HEK293T (cell line): ENCODE measurements around the gene ACVR1B.

Experiments
- CTCF ChIA-PET: fragments of 350-600 bp; formaldehyde crosslinking; extraction: SDS; loops from one replicate; lab custom pipeline; 2021; ENCODE audit warnings: antibody characterized with exemption, inconsistent platforms; lab: Yijun Ruan, JAX
- POLR2A ChIA-PET: fragments of 350-600 bp; formaldehyde crosslinking; extraction: SDS; loops from one replicate; lab custom pipeline; 2020; ENCODE audit warnings: antibody characterized with exemption, inconsistent platforms; lab: Yijun Ruan, JAX
- DNase-seq: peaks from one replicate; pipeline ENCODE4 v3.0.0; 2012; ENCODE audit warnings: mixed read lengths; ENCODE audit errors: extremely low spot score
- ARNT ChIP-seq: fragments of 450-650 bp; IDR thresholded peaks from 2 replicates; pipeline ENCODE4 v1.6.1; 2017; ENCODE audit warnings: mild to moderate bottlenecking
- BHLHE40 ChIP-seq: fragments of 450-650 bp; IDR thresholded peaks from 2 replicates; pipeline ENCODE4 v1.6.1; 2016; ENCODE audit warnings: mild to moderate bottlenecking, moderate library complexity, borderline replicate concordance
- CTBP1 ChIP-seq: fragments of 450-650 bp; IDR thresholded peaks from 2 replicates; pipeline ENCODE4 v1.6.1; 2016; ENCODE audit warnings: borderline replicate concordance
- ELF4 ChIP-seq: fragments of 450-650 bp; IDR thresholded peaks from 2 replicates; pipeline ENCODE4 v1.6.1; 2017; ENCODE audit warnings: antibody characterized with exemption
- FOXA1 ChIP-seq: fragments of 450-650 bp; IDR thresholded peaks from 2 replicates; pipeline ENCODE4 v1.6.1; 2016; ENCODE audit warnings: mild to moderate bottlenecking
- FOXK2 ChIP-seq: fragments of 450-650 bp; IDR thresholded peaks from 2 replicates; pipeline ENCODE4 v1.6.1; 2016; ENCODE audit warnings: mild to moderate bottlenecking
- FOXM1 ChIP-seq: fragments of 450-650 bp; IDR thresholded peaks from 2 replicates; pipeline ENCODE4 v1.6.1; 2017; ENCODE audit warnings: mild to moderate bottlenecking, borderline replicate concordance
- HDGF ChIP-seq: fragments of 450-650 bp; IDR thresholded peaks from 2 replicates; pipeline ENCODE4 v1.6.1; 2017; ENCODE audit warnings: antibody characterized with exemption, borderline replicate concordance
- L3MBTL2 ChIP-seq: fragments of 450-650 bp; conservative IDR thresholded peaks from 2 replicates; pipeline ENCODE4 v1.6.1; 2016; ENCODE audit warnings: mild to moderate bottlenecking
- LEF1 ChIP-seq: fragments of 450-650 bp; IDR thresholded peaks from 2 replicates; pipeline ENCODE4 v1.6.1; 2017; ENCODE audit warnings: mild to moderate bottlenecking, borderline replicate concordance
- NFRKB ChIP-seq: fragments of 450-650 bp; IDR thresholded peaks from 2 replicates; pipeline ENCODE4 v1.6.1; 2016; ENCODE audit warnings: mild to moderate bottlenecking, moderate library complexity
- PKNOX1 ChIP-seq: fragments of 450-650 bp; IDR thresholded peaks from 2 replicates; pipeline ENCODE4 v1.6.1; 2016
- SP1 ChIP-seq: fragments of 450-650 bp; IDR thresholded peaks from 2 replicates; pipeline ENCODE4 v1.6.1; 2017
- SUZ12 ChIP-seq: fragments of 450-650 bp; IDR thresholded peaks from 2 replicates; pipeline ENCODE4 v1.6.1; 2016; ENCODE audit warnings: mild to moderate bottlenecking
- TARDBP ChIP-seq: fragments of 450-650 bp; IDR thresholded peaks from 2 replicates; pipeline ENCODE4 v1.6.1; 2016
- ZNF384 ChIP-seq: fragments of 450-650 bp; IDR thresholded peaks from 2 replicates; pipeline ENCODE4 v1.6.1; 2016

ACVR1B gene

DNA sequence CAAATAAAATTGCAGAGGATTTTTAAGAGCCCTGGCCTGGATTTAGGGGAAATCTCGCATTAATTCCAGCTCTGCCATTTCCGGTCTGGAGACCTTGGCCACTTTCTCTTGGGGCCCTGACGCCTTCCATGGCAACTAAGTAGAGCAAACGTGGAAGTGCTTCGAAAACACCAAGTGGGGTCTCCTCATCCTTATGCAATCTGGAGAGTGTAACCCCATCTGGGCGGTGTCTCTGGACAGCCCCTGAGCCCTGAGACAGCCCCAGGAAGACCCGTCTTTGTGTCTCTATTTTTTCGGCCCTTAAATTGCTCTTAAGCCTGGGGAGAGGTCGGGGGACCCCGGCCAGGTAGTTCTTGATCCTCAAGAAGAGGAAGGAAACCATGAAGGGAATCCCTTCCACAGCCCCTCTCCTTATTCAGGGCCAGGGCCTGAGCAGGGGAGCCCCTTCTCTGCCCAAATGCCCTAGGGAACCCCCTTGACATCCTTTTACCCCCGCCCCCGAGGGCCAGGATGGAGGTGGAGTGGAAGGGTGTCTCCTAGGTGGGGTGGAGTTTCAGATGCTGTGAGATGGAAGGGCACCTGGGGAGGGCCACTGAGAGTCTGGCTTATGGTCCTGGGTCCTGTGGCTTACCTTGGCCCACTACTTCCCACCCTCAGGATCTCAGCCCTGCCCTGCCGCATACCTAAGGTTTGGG lies 82.1 kb downstream of the ACVR1B start:
- ChIA-PET POLR2A (interaction anchor here (0.9 to 2.8 kb wide), 5 partner anchors 12 to 49 kb away, joined by 3 to 22 read pairs (median 7); partner anchors contain the start of genes ATG101 and NR4A1), CTCF (interaction anchor here (0.6 to 3.9 kb wide), 4 partner anchors 9 to 87 kb away, joined by 3 to 22 read pairs (median 4); no protein-coding TSS in a partner anchor)
- DNase-seq: no peak
- TF ChIP-seq NFRKB (no peak), LEF1 (no peak), BHLHE40 (no peak), FOXA1 (no peak), L3MBTL2 (0 out of 2 replicates have a peak, but pooled peaks have one; percentile 5), FOXK2 (no peak)

GRCh38 chr12:52035190-52035589 lies 83.7 kb downstream of the ACVR1B start:
- CTCF ChIA-PET: interaction anchor here (3.9 kb wide), 1 partner anchor 11 kb away, joined by 22 read pairs; no protein-coding TSS in a partner anchor
- no peak for TF ChIP-seq FOXK2
- no peak for TF ChIP-seq L3MBTL2
- TF ChIP-seq ELF4: no peak
- no peak for TF ChIP-seq SUZ12
- TF ChIP-seq TARDBP: no peak
- TF ChIP-seq NFRKB: no peak
- no peak for TF ChIP-seq CTBP1
- TF ChIP-seq LEF1: no peak
- TF ChIP-seq PKNOX1: no peak
- TF ChIP-seq ZNF384: no peak
- no peak for TF ChIP-seq HDGF
- TF ChIP-seq FOXM1: no peak
- TF ChIP-seq SP1: no peak
- no peak for TF ChIP-seq ARNT
- TF ChIP-seq FOXA1: no peak
- TF ChIP-seq BHLHE40: no peak
- POLR2A ChIA-PET: no interaction called here
- DNase-seq: no peak

GRCh38 chr12:52035926-52036325 lies 84.4 kb downstream of the ACVR1B start:
- POLR2A ChIA-PET: interaction anchor here (1.3 kb wide), 1 partner anchor 10 kb away, joined by 3 read pairs; no protein-coding TSS in a partner anchor
- no peak for TF ChIP-seq ELF4
- no peak for TF ChIP-seq ZNF384
- TF ChIP-seq PKNOX1: no peak
- no peak for TF ChIP-seq LEF1
- TF ChIP-seq SUZ12: no peak
- TF ChIP-seq ARNT: no peak
- TF ChIP-seq FOXA1: no peak
- TF ChIP-seq BHLHE40: no peak
- TF ChIP-seq HDGF: no peak
- no peak for TF ChIP-seq FOXK2
- TF ChIP-seq FOXM1: no peak
- TF ChIP-seq SP1: no peak
- CTCF ChIA-PET: no interaction called here
- no peak for DNase-seq

DNA sequence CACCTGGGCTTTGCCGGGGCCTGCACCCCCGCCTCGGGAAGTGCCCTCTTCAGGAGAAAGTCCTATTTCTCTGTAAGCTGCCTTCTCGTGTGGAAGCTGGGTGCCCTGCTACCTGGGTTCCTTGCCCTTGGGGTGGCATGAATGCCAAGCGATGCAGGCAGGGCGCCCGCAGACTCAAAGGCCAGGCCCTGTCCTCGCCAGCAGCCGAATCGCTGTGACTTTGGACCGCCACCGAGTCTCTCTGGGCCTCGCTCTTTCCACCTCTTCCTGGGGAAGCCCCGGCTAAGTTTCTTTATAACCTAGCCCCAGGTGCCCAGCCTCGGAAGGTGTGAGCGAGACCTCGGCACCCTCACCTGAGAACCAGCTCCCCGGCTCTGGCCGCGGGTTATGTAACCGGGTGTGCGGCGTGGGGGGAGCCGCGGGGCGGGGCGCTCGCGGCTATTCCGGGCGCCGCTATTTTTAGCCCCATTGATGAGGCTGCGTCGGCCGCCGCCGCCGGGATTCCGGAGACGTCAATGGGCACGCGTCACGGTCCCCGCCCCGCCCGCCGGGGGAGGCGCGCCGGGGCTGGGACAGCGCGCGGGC lies 85.2 kb downstream of the ACVR1B start:
- POLR2A ChIA-PET: interaction anchor here (0.8 to 1.8 kb wide), 4 partner anchors 9 to 33 kb away, joined by 3 to 4 read pairs (median 3); partner anchors contain the start of gene ATG101
- CTCF ChIA-PET: no interaction called here
- peak; percentile 66 for DNase-seq
- TF ChIP-seq HDGF: no peak
- no peak for TF ChIP-seq LEF1
- no peak for TF ChIP-seq ZNF384
- TF ChIP-seq FOXK2: no peak
- TF ChIP-seq SUZ12: no peak
- no peak for TF ChIP-seq FOXA1

GRCh38 chr12:52037248-52037861 lies 85.9 kb downstream of the ACVR1B start:
- peak; percentile 80 for TF ChIP-seq L3MBTL2
- no peak for TF ChIP-seq ELF4
- POLR2A ChIA-PET: interaction anchor here (0.8 to 1.8 kb wide), 5 partner anchors 10 to 33 kb away, joined by 3 to 4 read pairs (median 3); partner anchors contain the start of gene ATG101
- peak; percentile 52 for DNase-seq
- CTCF ChIA-PET: interaction anchor here (0.9 kb wide), 1 partner anchor 12 kb away, joined by 4 read pairs; no protein-coding TSS in a partner anchor

DNA sequence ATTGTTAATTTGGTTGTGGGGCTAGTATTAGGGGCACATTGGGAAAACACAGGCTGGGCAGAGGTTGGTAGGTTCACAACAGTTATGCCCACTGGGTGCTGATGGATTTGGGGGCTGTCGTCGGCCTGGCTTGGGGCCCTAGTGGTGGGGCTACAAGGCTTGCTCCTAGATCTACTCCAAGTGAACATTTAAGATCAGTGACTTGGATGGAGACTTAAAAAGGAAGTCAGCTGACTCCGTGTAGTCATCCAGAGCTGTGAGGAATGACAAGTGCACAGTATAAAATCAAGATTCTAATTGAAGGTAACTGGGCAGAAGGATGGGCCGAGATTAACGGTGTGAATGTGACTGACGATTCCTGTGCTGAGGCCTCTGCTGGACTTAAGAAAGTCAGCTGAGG lies 86.9 kb downstream of the ACVR1B start:
- no peak for TF ChIP-seq NFRKB
- no peak for TF ChIP-seq SUZ12
- no peak for TF ChIP-seq ARNT
- TF ChIP-seq ELF4: no peak
- no peak for TF ChIP-seq BHLHE40
- TF ChIP-seq SP1: no peak
- no peak for TF ChIP-seq LEF1
- no peak for TF ChIP-seq L3MBTL2
- no peak for TF ChIP-seq CTBP1
- no peak for TF ChIP-seq FOXK2
- no peak for TF ChIP-seq FOXM1
- no peak for TF ChIP-seq ZNF384
- no peak for TF ChIP-seq HDGF
- no peak for TF ChIP-seq PKNOX1
- TF ChIP-seq TARDBP: no peak
- TF ChIP-seq FOXA1: no peak
- DNase-seq: no peak
- ChIA-PET CTCF (interaction anchor here (1.2 to 1.6 kb wide), 2 partner anchors 13 kb away, joined by 5 to 8 read pairs; partner anchors contain the start of gene NR4A1), POLR2A (no interaction called here)
